H1 (cell line): ENCODE data around the gene PIK3R6. TPM values are rescaled to one million over a fixed set of nuclear protein-coding genes. Genes with fewer than 3 reads are reported as not detected.

Experiments used
- CTCF ChIA-PET: fragments of 300-600 bp; sonication (Branson Sonifier 250); formaldehyde crosslinking; loops from one replicate; lab custom pipeline; 2021; ENCODE audit not compliant: partially characterized antibody; lab: Charles Lee
- POLR2A ChIA-PET: fragments of 300-600 bp; sonication (Branson Sonifier 250); formaldehyde crosslinking; loops from one replicate; lab custom pipeline; 2021; ENCODE audit warnings: inconsistent platforms; ENCODE audit not compliant: partially characterized antibody; lab: Charles Lee
- DNase-seq, 2 experiments: peaks; one replicate each; pipeline versions ENCODE4 v3.0.0 to v3.0.0-alpha.2; 2010 to 2022; ENCODE audit warnings: low spot score in 2 of 2, low read depth in 1 of 2, mixed read lengths in 1 of 2
- FAIRE-seq: peaks from 2 replicates; lab custom pipeline; 2011; peaks lifted over from hg19 to GRCh38; lab: Jason Lieb, UNC
- H2AFZ ChIP-seq: 2 replicates; pipeline ENCODE4 v1.8.1; 2012; ENCODE audit warnings: low read length, inconsistent platforms
- H2AK5ac ChIP-seq: 2 replicates; pipeline ENCODE4 v1.6.1; 2013; ENCODE audit warnings: low read depth, low read length
- H2BK120ac ChIP-seq: replicated peaks from 2 replicates; pipeline ENCODE3; 2013; ENCODE audit warnings: low read depth, low read length, inconsistent platforms
- H2BK12ac ChIP-seq: 2 replicates; pipeline ENCODE4 v1.6.1; 2013; ENCODE audit warnings: low read depth, low read length
- H2BK15ac ChIP-seq: 2 replicates; pipeline ENCODE4 v1.6.1; 2013; ENCODE audit warnings: low read length
- H2BK20ac ChIP-seq: 2 replicates; pipeline ENCODE4 v1.6.1; 2013; ENCODE audit warnings: low read length
- H2BK5ac ChIP-seq: 2 replicates; pipeline ENCODE4 v1.6.1; 2013; ENCODE audit warnings: low read depth, low read length
- H3K14ac ChIP-seq: 2 replicates; pipeline ENCODE4 v1.6.1; 2013; ENCODE audit warnings: inconsistent platforms; ENCODE audit not compliant: insufficient read length
- H3K18ac ChIP-seq: 2 replicates; pipeline ENCODE4 v1.6.1; 2013; ENCODE audit warnings: low read length; ENCODE audit errors: extremely low read depth
- H3K23ac ChIP-seq: 2 replicates; pipeline ENCODE4 v1.6.1; 2013; ENCODE audit warnings: inconsistent platforms; ENCODE audit not compliant: insufficient read length
- H3K23me2 ChIP-seq: 2 replicates; pipeline ENCODE4 v1.6.1; 2013; ENCODE audit warnings: low read depth, low read length
- H3K27ac ChIP-seq: 2 replicates; pipeline ENCODE4 v1.6.1; 2011; ENCODE audit warnings: low read depth, low read length, inconsistent platforms
- H3K27me3 ChIP-seq, 4 experiments: replicated peaks in 1 of 4; 1 replicate in 1 of 4; 2 replicates in 3 of 4; pipeline versions ENCODE4 v1.6.1 to v1.8.1; 2011 to 2013; ENCODE audit warnings: low read length in 3 of 4, mild to moderate bottlenecking in 3 of 4, inconsistent platforms in 2 of 4, mixed read lengths in 2 of 4, moderate library complexity in 1 of 4; ENCODE audit not compliant: control insufficient read depth in 3 of 4, insufficient read depth in 3 of 4; ENCODE audit errors: extremely low read depth in 1 of 4
- H3K36me3 ChIP-seq, 4 experiments: 2 replicates each; pipeline versions ENCODE4 v1.6.1 to v1.8.1; 2011 to 2013; ENCODE audit warnings: mild to moderate bottlenecking in 4 of 4, low read length in 3 of 4, moderate library complexity in 2 of 4, control low read depth in 1 of 4, inconsistent platforms in 1 of 4; ENCODE audit not compliant: insufficient read depth in 4 of 4, control insufficient read depth in 2 of 4
- H3K4ac ChIP-seq: replicated peaks from 2 replicates; pipeline ENCODE3; 2013; ENCODE audit warnings: low read length, low read depth, mixed read lengths, inconsistent platforms; ENCODE audit not compliant: insufficient read length
- H3K4me1 ChIP-seq, 4 experiments: replicated peaks in 1 of 4; 1 replicate in 1 of 4; 2 replicates in 3 of 4; pipeline versions ENCODE4 v1.6.1 to v1.8.1; 2011 to 2013; ENCODE audit warnings: low read length in 3 of 4, inconsistent platforms in 2 of 4, mixed read lengths in 1 of 4; ENCODE audit not compliant: insufficient read depth in 4 of 4, control insufficient read depth in 3 of 4
- H3K4me2 ChIP-seq, 2 experiments: 2 replicates each; pipeline versions ENCODE4 v1.6.1 to v1.8.1; 2011 to 2013; ENCODE audit warnings: low read depth in 2 of 2, low read length in 2 of 2, control low read depth in 1 of 2, inconsistent platforms in 1 of 2, mild to moderate bottlenecking in 1 of 2; ENCODE audit not compliant: insufficient read depth in 1 of 2
- H3K4me3 ChIP-seq, 4 experiments: fragments of 200-600, 300-600 bp in 1 of 4; sonication (generic), shearing (Covaris generic), sonication (Bioruptor Twin) in 1 of 4; 2 replicates each; pipeline versions ENCODE4 v1.5.1 to v1.8.1; 2011 to 2016; ENCODE audit warnings: low read length in 4 of 4, low read depth in 3 of 4, control low read depth in 2 of 4, inconsistent platforms in 2 of 4, mild to moderate bottlenecking in 2 of 4, mixed read lengths in 1 of 4, moderate library complexity in 1 of 4; ENCODE audit not compliant: insufficient read depth in 2 of 4; ENCODE audit errors: extremely low read depth in 1 of 4
- H3K56ac ChIP-seq: replicated peaks from 2 replicates; pipeline ENCODE3; 2013; ENCODE audit warnings: low read depth, mild to moderate bottlenecking, mixed read lengths, low read length, inconsistent platforms; ENCODE audit not compliant: insufficient read length
- H3K79me1 ChIP-seq: 2 replicates; pipeline ENCODE4 v1.6.1; 2013; ENCODE audit warnings: low read depth, low read length, control low read depth
- H3K79me2 ChIP-seq, 2 experiments: 2 replicates each; pipeline versions ENCODE4 v1.6.1 to v1.8.1; 2012 to 2013; ENCODE audit warnings: low read length in 2 of 2, mild to moderate bottlenecking in 2 of 2, inconsistent platforms in 1 of 2; ENCODE audit not compliant: insufficient read depth in 2 of 2, control insufficient read depth in 1 of 2
- H3K9ac ChIP-seq, 4 experiments: replicated peaks in 1 of 4; 1 replicate in 1 of 4; 2 replicates in 3 of 4; pipeline versions ENCODE4 v1.6.1 to v1.8.1; 2011 to 2013; ENCODE audit warnings: low read depth in 3 of 4, low read length in 3 of 4, control low read depth in 2 of 4, mild to moderate bottlenecking in 2 of 4, moderate library complexity in 2 of 4, inconsistent platforms in 1 of 4; ENCODE audit errors: extremely low read depth in 1 of 4
- H3K9me3 ChIP-seq, 2 experiments: 2 replicates each; pipeline versions ENCODE4 v1.6.1 to v1.8.1; 2012 to 2013; ENCODE audit warnings: mild to moderate bottlenecking in 2 of 2, moderate library complexity in 2 of 2, control low read depth in 1 of 2, inconsistent platforms in 1 of 2, low read depth in 1 of 2, low read length in 1 of 2, mixed read lengths in 1 of 2; ENCODE audit not compliant: insufficient read depth in 2 of 2
- H4K20me1 ChIP-seq, 2 experiments: replicated peaks in 1 of 2; 2 replicates each; pipeline versions ENCODE3 to v1.8.1; 2011 to 2013; ENCODE audit warnings: inconsistent platforms in 2 of 2, low read length in 2 of 2, mild to moderate bottlenecking in 1 of 2; ENCODE audit not compliant: insufficient read depth in 2 of 2, control insufficient read depth in 1 of 2
- H4K5ac ChIP-seq: 2 replicates; pipeline ENCODE4 v1.6.1; 2013; ENCODE audit warnings: low read length, low read depth, mixed read lengths, inconsistent platforms; ENCODE audit not compliant: insufficient read length
- H4K8ac ChIP-seq: 2 replicates; pipeline ENCODE4 v1.8.0; 2013; ENCODE audit warnings: mild to moderate bottlenecking, moderate library complexity, low read length, inconsistent platforms; ENCODE audit not compliant: insufficient read depth; ENCODE audit errors: extremely low read depth
- H4K91ac ChIP-seq: replicated peaks from 2 replicates; pipeline ENCODE3; 2013; ENCODE audit warnings: low read length, mixed read lengths, inconsistent platforms; ENCODE audit not compliant: insufficient read length
- BACH1 ChIP-seq: IDR thresholded peaks from 2 replicates; pipeline ENCODE4 v1.6.1; 2012; ENCODE audit warnings: low read length, improper control_type of control experiment
- CTBP2 ChIP-seq: IDR thresholded peaks from 2 replicates; pipeline ENCODE4 v1.7.0; 2011; ENCODE audit warnings: borderline replicate concordance, mild to moderate bottlenecking, moderate library complexity, mixed read lengths, low read length; ENCODE audit not compliant: insufficient read depth, insufficient read length
- HDAC2 ChIP-seq, 2 experiments: fragments of 300-600 bp in 1 of 2; sonication (generic) in 1 of 2; IDR thresholded peaks; 2 replicates each; pipeline ENCODE4 v1.6.1; 2011 to 2012; ENCODE audit warnings: low read depth in 2 of 2, low read length in 2 of 2, mild to moderate bottlenecking in 2 of 2, moderate library complexity in 2 of 2, borderline replicate concordance in 1 of 2, inconsistent platforms in 1 of 2
- JUN ChIP-seq: IDR thresholded peaks from 2 replicates; pipeline ENCODE4 v1.6.1; 2011; ENCODE audit warnings: low read depth, mild to moderate bottlenecking, improper control_type of control experiment, low read length
- NRF1 ChIP-seq: IDR thresholded peaks from 2 replicates; pipeline ENCODE4 v1.6.1; 2011; ENCODE audit warnings: mild to moderate bottlenecking, low read depth, low read length, improper control_type of control experiment
- RFX5 ChIP-seq: IDR thresholded peaks from 2 replicates; pipeline ENCODE4 v1.6.1; 2011; ENCODE audit warnings: low read depth, low read length, improper control_type of control experiment, borderline replicate concordance
- RXRA ChIP-seq: IDR thresholded peaks from 2 replicates; pipeline ENCODE4 v1.6.1; 2011; ENCODE audit warnings: low read depth, mild to moderate bottlenecking, low read length, moderate library complexity; ENCODE audit not compliant: insufficient read depth
- SUZ12 ChIP-seq: fragments of 200-600 bp; sonication (generic); IDR thresholded peaks from 2 replicates; pipeline ENCODE4 v1.6.1; 2012; ENCODE audit warnings: mild to moderate bottlenecking, inconsistent platforms, low read length, moderate library complexity, mixed read lengths
- TCF12 ChIP-seq: IDR thresholded peaks from 2 replicates; pipeline ENCODE4 v1.6.1; 2011; ENCODE audit warnings: low read depth, mild to moderate bottlenecking, low read length
- ZNF274 ChIP-seq: IDR thresholded peaks from 2 replicates; pipeline ENCODE4 v1.7.0; 2012; ENCODE audit warnings: low read length, borderline replicate concordance; ENCODE audit errors: extremely low read depth
- WGBS, 2 experiments: shearing (Covaris generic) in 1 of 2; methylation state at CpG; one replicate each; pipeline versions ENCODE4 v1.1.6 to v1.1.7; 2013 to 2015; ENCODE audit warnings: low lambda C conversion rate in 2 of 2, mixed read lengths in 2 of 2, inconsistent platforms in 1 of 2, low coverage in 1 of 2, missing lambda C conversion rate in 1 of 2; ENCODE audit not compliant: insufficient replicate concordance in 2 of 2, insufficient coverage in 1 of 2, insufficient read length in 1 of 2; ENCODE audit errors: extremely low coverage in 1 of 2, missing lambda C conversion rate in 1 of 2; 5-methylcytosine and 5-hydroxymethylcytosine counted together
- polyA plus RNA-seq, 7 experiments: library from polyadenylated mRNA; depleted of rRNA in 3 of 7; stranded (reverse) in 5 of 7; unstranded in 2 of 7; fragments of >200 nt in 5 of 7; fragments of 200-250 nt in 2 of 7; gene quantifications; 1 replicate in 5 of 7; 2 replicates in 1 of 7; 4 replicates in 1 of 7; pipeline versions ENCODE4 v1.2.1 to v1.2.3, GENCODE V29; 2011 to 2013; ENCODE audit warnings: missing spikeins in 2 of 7, mixed read lengths in 2 of 7
- total RNA-seq: library from RNA; stranded (reverse); fragmentation: NEBNext Ultra II Directional; extraction: Animal tissue kit (Norgen Biotek cat#: 25700); gene quantifications from 2 replicates; pipeline ENCODE4 v1.2.1, GENCODE V29; 2021
- TF ChIP-seq, protein P1 (sequence below), 3 experiments: IDR thresholded peaks; 1 replicate in 2 of 3; 2 replicates in 1 of 3; pipeline versions ENCODE4 v1.5.1 to v1.6.1; 2011; ENCODE audit warnings: low read length in 3 of 3, mild to moderate bottlenecking in 3 of 3, inconsistent platforms in 2 of 3, low read depth in 1 of 3, moderate library complexity in 1 of 3; ENCODE audit not compliant: insufficient read depth in 1 of 3; ENCODE audit errors: control extremely low read depth in 1 of 3

PIK3R6 gene
- total and polyA plus RNA-seq, 2 of the 8 experiments (the other 6 are each of a cell fraction or from before 2014, with no cell fraction given): 0.24 to 1.2 TPM

DNA sequence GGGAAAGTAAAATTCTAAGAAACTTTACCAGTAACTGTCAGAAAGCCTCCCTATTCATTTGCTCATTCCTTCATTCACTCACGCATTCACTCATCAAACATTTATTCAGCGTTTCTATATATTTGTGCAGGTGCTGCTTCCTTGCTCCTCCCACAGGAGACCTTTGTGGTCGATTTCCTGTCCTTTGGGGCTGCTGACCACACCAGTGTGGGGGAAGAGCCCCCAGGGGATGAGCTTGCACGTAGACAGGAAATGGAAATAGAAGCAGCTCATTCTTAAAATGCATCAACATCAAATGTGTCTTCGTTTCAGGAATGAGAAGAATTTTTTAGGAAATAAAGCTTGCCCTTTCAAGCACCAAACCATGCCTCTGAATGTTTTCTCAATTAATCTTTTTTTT is 9.6 kb downstream of the PIK3R6 start:
- H3K18ac ChIP-seq: no peak overlapping the region
- H4K20me1 ChIP-seq: no peaks in the 10 kb centered on the region
- no peaks in the 10 kb centered on the region for H3K9me3 ChIP-seq
- H4K8ac ChIP-seq: no peak overlapping the region
- no peak overlapping the region for H3K4me2 ChIP-seq
- no peak overlapping the region for H2BK12ac ChIP-seq
- H2BK15ac ChIP-seq: no peak overlapping the region
- no peak overlapping the region for H3K23ac ChIP-seq
- ChIA-PET CTCF (interaction anchor here (0.8 to 1.4 kb wide), 5 partner anchors 9 to 31 kb away, joined by 3 to 7 read pairs (median 4); partner anchors contain the start of gene PIK3R6), POLR2A (interaction anchor here (1.0 kb wide), 1 partner anchor 21 kb away, joined by 3 read pairs; no protein-coding TSS in a partner anchor)
- DNase-seq: no peak
- no peak for FAIRE-seq
- no peak overlapping the region for H2BK120ac ChIP-seq
- H3K4me1 ChIP-seq: peaks cover 0 to 6% (median 1%) of the 10 kb centered on the region in 4 experiments; a peak in 4 of 7 replicates
- no peak overlapping the region for H4K5ac ChIP-seq
- no peak overlapping the region for H2AK5ac ChIP-seq
- H3K79me2 ChIP-seq: no peaks in the 10 kb centered on the region
- no peak overlapping the region for H3K27ac ChIP-seq
- H4K91ac ChIP-seq: no peak overlapping the region
- WGBS, 2 experiments: 56% methylated on average over 5 of the region's 5 CpGs; no CpG with 5 or more reads in 1 of the 2 experiments
- H3K4ac ChIP-seq: no peak overlapping the region
- H3K27me3 ChIP-seq: no peaks in the 10 kb centered on the region
- H2AFZ ChIP-seq: no peak overlapping the region
- no peaks in the 10 kb centered on the region for H3K79me1 ChIP-seq
- H3K56ac ChIP-seq: no peak overlapping the region
- H3K9ac ChIP-seq: no peak overlapping the region
- H3K36me3 ChIP-seq: no peaks in the 10 kb centered on the region
- no peak overlapping the region for H2BK5ac ChIP-seq
- H2BK20ac ChIP-seq: no peak overlapping the region
- H3K14ac ChIP-seq: no peak overlapping the region
- no peaks in the 10 kb centered on the region for H3K23me2 ChIP-seq
- no peak overlapping the region for H3K4me3 ChIP-seq
- no peak for TF ChIP-seq HDAC2 (IDR thresholded peaks at IDR 0.05; ENCODE audit: borderline replicate concordance in 1 of 2, low read depth in 2 of 2, low read length in 2 of 2)
- TF ChIP-seq RFX5: no peak
- TF ChIP-seq SUZ12: no peak
- TF ChIP-seq RXRA: no peak
- no peak for TF ChIP-seq JUN
- TF ChIP-seq, protein P1, sequence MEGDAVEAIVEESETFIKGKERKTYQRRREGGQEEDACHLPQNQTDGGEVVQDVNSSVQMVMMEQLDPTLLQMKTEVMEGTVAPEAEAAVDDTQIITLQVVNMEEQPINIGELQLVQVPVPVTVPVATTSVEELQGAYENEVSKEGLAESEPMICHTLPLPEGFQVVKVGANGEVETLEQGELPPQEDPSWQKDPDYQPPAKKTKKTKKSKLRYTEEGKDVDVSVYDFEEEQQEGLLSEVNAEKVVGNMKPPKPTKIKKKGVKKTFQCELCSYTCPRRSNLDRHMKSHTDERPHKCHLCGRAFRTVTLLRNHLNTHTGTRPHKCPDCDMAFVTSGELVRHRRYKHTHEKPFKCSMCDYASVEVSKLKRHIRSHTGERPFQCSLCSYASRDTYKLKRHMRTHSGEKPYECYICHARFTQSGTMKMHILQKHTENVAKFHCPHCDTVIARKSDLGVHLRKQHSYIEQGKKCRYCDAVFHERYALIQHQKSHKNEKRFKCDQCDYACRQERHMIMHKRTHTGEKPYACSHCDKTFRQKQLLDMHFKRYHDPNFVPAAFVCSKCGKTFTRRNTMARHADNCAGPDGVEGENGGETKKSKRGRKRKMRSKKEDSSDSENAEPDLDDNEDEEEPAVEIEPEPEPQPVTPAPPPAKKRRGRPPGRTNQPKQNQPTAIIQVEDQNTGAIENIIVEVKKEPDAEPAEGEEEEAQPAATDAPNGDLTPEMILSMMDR (IDR thresholded peaks at IDR 0.05; ENCODE audit: control extremely low read depth in 1 of 3, insufficient read depth in 1 of 3, low read depth in 1 of 3, low read length in 3 of 3): no peak
- TF ChIP-seq BACH1: no peak
- no peak for TF ChIP-seq ZNF274
- TF ChIP-seq CTBP2: no peak
- TF ChIP-seq TCF12: no peak
- no peak for TF ChIP-seq NRF1
